Natural killer cell (primary cell): Measurements from ENCODE around the gene PLCB4. TPM values are rescaled to one million over a fixed set of nuclear protein-coding genes. Genes with fewer than 3 reads are reported as not detected.

ENCODE experiments used
- ATAC-seq, 3 donors: fragments of 150-1000 bp in 2 of 3; fragments of 200-7000 bp in 1 of 3; cut with Tn5 transposase; 1 replicate in 1 of 3; 2 replicates in 2 of 3; pipeline ENCODE4 v1.10.0; 2021; ENCODE audit warnings: mild to moderate bottlenecking in 2 of 3, moderate library complexity in 2 of 3
- DNase-seq, 2 donors: peaks; one replicate each; pipeline versions ENCODE4 v3.0.0 to v3.0.0-alpha.2; 2013 to 2021; ENCODE audit warnings: mixed read lengths in 1 of 2
- H3K27ac ChIP-seq: one replicate; pipeline ENCODE4 v1.5.1; 2013; ENCODE audit warnings: mild to moderate bottlenecking, low read length
- H3K27me3 ChIP-seq: one replicate; pipeline ENCODE4 v1.6.1; 2013; ENCODE audit warnings: low read length; ENCODE audit not compliant: control insufficient read depth, insufficient read depth
- H3K36me3 ChIP-seq: one replicate; pipeline ENCODE4 v1.6.1; 2013; ENCODE audit warnings: low read length; ENCODE audit not compliant: control insufficient read depth, insufficient read depth
- H3K4me1 ChIP-seq: one replicate; pipeline ENCODE4 v1.6.1; 2013; ENCODE audit warnings: low read length; ENCODE audit not compliant: control insufficient read depth, insufficient read depth
- H3K4me3 ChIP-seq: one replicate; pipeline ENCODE4 v1.5.1; 2013; ENCODE audit warnings: low read length
- H3K9me3 ChIP-seq: one replicate; pipeline ENCODE4 v1.6.1; 2013; ENCODE audit warnings: low read length; ENCODE audit not compliant: control insufficient read depth, insufficient read depth
- H3K27ac Mint-ChIP-seq, 2 donors: one replicate each; pipeline ENCODE4 v1.8.0; 2022; ENCODE audit warnings: mild to moderate bottlenecking in 2 of 2, mixed read lengths in 2 of 2, moderate library complexity in 1 of 2
- H3K27me3 Mint-ChIP-seq, 2 donors: one replicate each; pipeline ENCODE4 v1.8.0; 2022; ENCODE audit warnings: low read depth in 2 of 2, mixed read lengths in 2 of 2
- H3K36me3 Mint-ChIP-seq: one replicate; pipeline ENCODE4 v1.8.0; 2022; ENCODE audit warnings: mixed read lengths
- H3K4me1 Mint-ChIP-seq, 2 donors: one replicate each; pipeline ENCODE4 v1.8.0; 2022; ENCODE audit warnings: mixed read lengths in 2 of 2
- H3K4me3 Mint-ChIP-seq: one replicate; pipeline ENCODE4 v1.8.0; 2022; ENCODE audit warnings: mild to moderate bottlenecking, moderate library complexity, mixed read lengths
- H3K9me3 Mint-ChIP-seq, 2 donors: one replicate each; pipeline ENCODE4 v1.8.0; 2022; ENCODE audit warnings: mixed read lengths in 2 of 2
- CTCF ChIP-seq: fragments of 200-600 bp; IDR thresholded peaks from one replicate; pipeline ENCODE4 v1.8.0; 2022; ENCODE audit warnings: antibody characterized with exemption
- WGBS: methylation state at CpG from one replicate; pipeline ENCODE4 v1.1.7; 2013; ENCODE audit warnings: missing lambda C conversion rate; ENCODE audit not compliant: insufficient coverage; 5-methylcytosine and 5-hydroxymethylcytosine counted together
- intact Hi-C: fragments of 100-400 bp; cut with micrococcal nuclease; formaldehyde crosslinking; loops from one replicate; pipeline ENCODE4 v1.14.2; 2022
- total RNA-seq, 4 donors: library from RNA; stranded (reverse); fragments of 120-200 nt in 1 of 4; gene quantifications; one replicate each; pipeline versions ENCODE4 v1.2.3 to v1.2.4, GENCODE V29; 2013 to 2022

Gene PLCB4
- total RNA-seq, 3 donors from 2014 or later (not counting 1 experiment from before 2014, with no cell fraction given): 0.05 to 0.40 TPM; not detected in 1

- intact Hi-C loops: no loop called here
- Histone ChIP-seq H3K27me3 (no peaks in the 10 kb centered on the region), H3K36me3 (no peaks in the 10 kb centered on the region), H3K4me3 (no peak overlapping the region), H3K9me3 (no peaks in the 10 kb centered on the region), H3K4me1 (peaks cover 3% of the 10 kb centered on the region), H3K27ac (no peak overlapping the region)
- TF ChIP-seq CTCF: no peak
- DNase-seq (peak in 1 of 2 donors; percentile 3), ATAC-seq (no peak)
- Mint-ChIP-seq H3K27me3 (peaks cover 0 to 6% of the 10 kb centered on the region in 2 donors), H3K4me1 (no peaks in the 10 kb centered on the region), H3K4me3 (no peak overlapping the region), H3K9me3 (peaks cover 0 to 6% of the 10 kb centered on the region in 2 donors), H3K36me3 (no peaks in the 10 kb centered on the region), H3K27ac (no peak overlapping the region)
- WGBS: 2% methylated on average over 2 of the region's 2 CpGs
These were observed 431.2 kb downstream of the PLCB4 start for GRCh38 chr20:9500121-9500520.

GRCh38 chr20:9501473-9501872 is 432.6 kb downstream of the PLCB4 start:
- TF ChIP-seq CTCF: no peak
- Mint-ChIP-seq H3K36me3 (no peaks in the 10 kb centered on the region), H3K27ac (no peak overlapping the region), H3K4me3 (no peak overlapping the region), H3K9me3 (peaks cover 0 to 3% of the 10 kb centered on the region in 2 donors), H3K27me3 (peaks cover 0 to 9% of the 10 kb centered on the region in 2 donors), H3K4me1 (no peaks in the 10 kb centered on the region)
- ATAC-seq: no peak
- Histone ChIP-seq H3K4me3 (no peak overlapping the region), H3K27ac (no peak overlapping the region), H3K36me3 (no peaks in the 10 kb centered on the region), H3K27me3 (peaks cover 4% of the 10 kb centered on the region), H3K9me3 (no peaks in the 10 kb centered on the region), H3K4me1 (peaks cover 6% of the 10 kb centered on the region)
- intact Hi-C loops: no loop called here
- WGBS: 70% methylated on average over 1 of the region's 2 CpGs
- no peak for DNase-seq

GRCh38 chr20:9503526-9504245 is 434.8 kb downstream of the PLCB4 start:
- intact Hi-C loops: no loop called here
- 28% methylated on average over 9 of the region's 9 CpGs for WGBS
- H3K36me3 Mint-ChIP-seq: no peaks in the 10 kb centered on the region
- H3K4me3 ChIP-seq: no peak overlapping the region
- peaks cover 8 to 16% of the 10 kb centered on the region in 2 donors for H3K27me3 Mint-ChIP-seq
- TF ChIP-seq CTCF: no peak
- H3K27ac Mint-ChIP-seq: no peak overlapping the region
- H3K27ac ChIP-seq: no peak overlapping the region
- no peaks in the 10 kb centered on the region for H3K4me1 Mint-ChIP-seq
- H3K9me3 Mint-ChIP-seq: peaks cover 0 to 3% of the 10 kb centered on the region in 2 donors
- no peak overlapping the region for H3K4me3 Mint-ChIP-seq
- no peaks in the 10 kb centered on the region for H3K9me3 ChIP-seq
- DNase-seq: no peak
- H3K27me3 ChIP-seq: peaks cover 19% of the 10 kb centered on the region
- no peaks in the 10 kb centered on the region for H3K36me3 ChIP-seq
- ATAC-seq: no peak
- peaks cover 25% of the 10 kb centered on the region for H3K4me1 ChIP-seq
